ENCODE measurements around the gene VTA1.

Gene VTA1

DNA sequence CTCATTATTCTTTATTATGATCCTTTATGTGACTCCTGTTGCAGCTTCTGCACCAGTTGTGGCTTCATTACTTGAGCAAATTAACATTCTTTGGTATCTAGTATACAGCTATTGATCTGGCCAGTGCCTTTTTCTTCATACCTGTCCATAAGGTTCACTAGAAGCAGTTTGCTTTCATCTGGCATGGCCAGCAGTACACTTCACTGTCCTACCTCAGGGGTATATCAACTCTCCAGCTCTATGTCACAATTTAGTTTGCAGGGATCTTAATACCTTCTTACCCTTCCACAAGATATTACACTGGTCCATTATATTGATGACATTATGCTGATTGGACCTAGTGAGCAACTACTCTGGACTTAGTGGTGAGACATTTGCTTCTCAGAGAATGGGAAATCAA, 46.6 kb downstream of the VTA1 start:
- Histone ChIP-seq H3K27me3 (ENCODE audit: control insufficient read depth in 1 of 2, insufficient read depth in 2 of 2, low read length in 2 of 2) (no peaks in the 10 kb centered on the region), H3K9me3 (ENCODE audit: low read length) (no peaks in the 10 kb centered on the region), H3K27ac (ENCODE audit: low read depth, low read length) (no peak overlapping the region), H3K4me3 (ENCODE audit: low read depth in 1 of 2, low read length in 2 of 2) (no peak overlapping the region), H3K4me1 (ENCODE audit: insufficient read depth, low read length) (no peaks in the 10 kb centered on the region), H3K9ac (ENCODE audit: low read length) (no peak overlapping the region), H3K36me3 (ENCODE audit: insufficient read depth, low read length) (no peaks in the 10 kb centered on the region)

DNA sequence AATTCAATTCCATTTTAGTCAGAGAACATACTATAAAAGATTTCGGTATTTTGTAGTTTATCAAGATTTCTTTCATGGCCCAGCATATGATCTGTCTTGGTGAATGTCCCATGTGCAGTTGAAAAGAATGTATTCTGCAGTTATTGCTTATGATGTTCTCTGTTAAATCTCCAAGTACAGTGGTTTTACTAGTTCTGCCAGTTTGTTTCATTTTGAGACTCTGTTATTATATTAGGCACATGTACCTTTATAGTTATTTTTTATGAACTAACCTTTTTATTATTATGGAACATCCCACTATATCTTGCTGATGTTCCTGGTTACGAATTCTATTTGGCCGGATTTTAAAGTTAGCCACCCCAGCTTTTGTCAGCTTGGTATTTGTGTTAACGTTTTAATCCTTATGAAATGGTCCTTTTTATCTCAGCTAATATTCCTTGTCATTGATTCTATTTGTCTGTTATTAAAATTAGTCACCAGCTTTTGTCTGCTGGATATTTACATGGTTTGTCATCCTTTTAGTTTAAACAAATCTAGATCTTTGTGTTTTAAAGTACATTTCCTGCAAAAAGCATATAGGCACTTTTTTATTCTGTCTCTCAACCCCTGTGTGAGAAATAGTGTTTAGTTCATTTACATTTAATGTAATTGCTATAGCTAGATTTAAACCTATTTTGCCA, 48.9 kb downstream of the VTA1 start:
- Histone ChIP-seq H3K9ac (ENCODE audit: low read length) (no peak overlapping the region), H3K4me3 (ENCODE audit: low read depth in 1 of 2, low read length in 2 of 2) (no peak overlapping the region), H3K4me1 (ENCODE audit: insufficient read depth, low read length) (no peaks in the 10 kb centered on the region), H3K36me3 (ENCODE audit: insufficient read depth, low read length) (no peaks in the 10 kb centered on the region), H3K27me3 (ENCODE audit: control insufficient read depth in 1 of 2, insufficient read depth in 2 of 2, low read length in 2 of 2) (no peaks in the 10 kb centered on the region), H3K9me3 (ENCODE audit: low read length) (no peaks in the 10 kb centered on the region), H3K27ac (ENCODE audit: low read depth, low read length) (no peak overlapping the region)

DNA sequence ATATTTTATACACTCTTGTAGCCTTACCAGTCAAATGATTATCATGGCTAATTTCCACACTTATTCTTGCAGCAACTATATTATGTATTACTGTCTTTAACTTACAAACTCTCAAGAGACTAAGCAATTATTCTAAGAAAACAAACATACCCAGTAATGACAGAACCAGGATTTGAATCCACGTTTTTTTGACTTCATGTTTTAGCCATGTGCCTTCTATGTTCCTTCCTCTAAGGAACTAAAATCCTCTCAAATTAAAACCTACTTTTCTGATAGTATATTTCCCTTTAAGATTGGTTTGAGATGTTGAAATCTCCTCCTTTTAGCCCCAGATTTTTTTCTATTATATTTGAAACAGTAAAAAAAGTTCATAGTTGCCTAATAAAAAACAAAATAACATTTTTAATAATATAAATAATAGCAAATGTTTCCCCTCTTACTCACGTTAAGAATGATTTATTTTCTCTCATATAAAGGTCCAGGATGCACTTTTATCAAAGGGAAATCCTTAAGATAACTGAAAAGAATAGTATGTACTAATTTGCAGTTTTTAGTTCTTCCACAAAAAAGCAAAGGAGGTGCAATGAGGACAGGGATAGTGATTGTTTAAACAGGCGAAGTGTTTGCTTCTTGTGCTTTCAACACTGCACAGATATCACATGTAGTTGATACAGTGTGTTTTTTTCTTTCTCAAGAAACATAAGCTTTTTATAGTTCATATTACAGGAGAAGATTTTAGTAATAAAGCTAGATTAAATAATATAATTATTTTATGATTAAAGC, 54.0 kb downstream of the VTA1 start:
- no peaks in the 10 kb centered on the region for H3K4me1 ChIP-seq (ENCODE audit: insufficient read depth, low read length)
- H3K27ac ChIP-seq (ENCODE audit: low read depth, low read length), result no peak overlapping the region
- H3K27me3 ChIP-seq (ENCODE audit: control insufficient read depth in 1 of 2, insufficient read depth in 2 of 2, low read length in 2 of 2), result no peaks in the 10 kb centered on the region
- no peak overlapping the region for H3K4me3 ChIP-seq (ENCODE audit: low read depth in 1 of 2, low read length in 2 of 2)
- peaks cover 4% of the 10 kb centered on the region for H3K36me3 ChIP-seq (ENCODE audit: insufficient read depth, low read length)
- H3K9me3 ChIP-seq (ENCODE audit: low read length), result no peaks in the 10 kb centered on the region
- no peak overlapping the region for H3K9ac ChIP-seq (ENCODE audit: low read length)

DNA sequence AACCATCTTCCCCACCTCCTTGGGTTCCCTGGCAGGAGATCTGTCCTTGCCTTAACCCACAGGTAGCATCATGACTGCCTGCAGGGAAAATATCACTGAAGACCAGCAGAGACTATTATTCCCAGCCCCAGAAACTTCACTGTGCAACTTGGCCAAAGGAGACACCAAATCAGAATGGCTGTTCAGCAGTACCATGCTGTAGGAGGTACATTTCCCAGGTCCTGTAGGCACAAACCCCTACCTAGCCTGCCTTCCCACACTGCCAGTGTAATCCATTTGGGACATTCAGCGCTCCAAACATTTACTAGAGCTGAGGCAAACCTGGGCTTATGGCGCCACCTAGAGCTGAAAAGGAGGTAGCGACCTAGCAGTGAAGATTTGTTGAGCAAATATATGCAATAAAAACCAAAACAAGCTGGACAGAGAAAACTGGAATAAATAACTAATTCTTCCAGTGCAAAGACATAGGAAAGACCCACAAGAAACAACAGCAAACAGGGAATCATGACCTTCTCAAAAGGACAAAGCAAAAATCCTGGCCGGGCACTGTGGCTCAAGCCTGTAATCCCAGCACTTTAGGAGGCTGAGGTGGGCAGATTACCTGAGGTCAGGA, 60.3 kb downstream of the VTA1 start:
- Histone ChIP-seq H3K4me3 (ENCODE audit: low read depth in 1 of 2, low read length in 2 of 2) (no peak overlapping the region), H3K27me3 (ENCODE audit: control insufficient read depth in 1 of 2, insufficient read depth in 2 of 2, low read length in 2 of 2) (no peaks in the 10 kb centered on the region), H3K36me3 (ENCODE audit: insufficient read depth, low read length) (peaks cover 5% of the 10 kb centered on the region), H3K4me1 (ENCODE audit: insufficient read depth, low read length) (no peaks in the 10 kb centered on the region), H3K9me3 (ENCODE audit: low read length) (no peaks in the 10 kb centered on the region), H3K9ac (ENCODE audit: low read length) (no peak overlapping the region), H3K27ac (ENCODE audit: low read depth, low read length) (no peak overlapping the region)

GRCh38 chr6:142210606-142211005, 63.5 kb downstream of the VTA1 start:
- H3K27me3 ChIP-seq (ENCODE audit: control insufficient read depth in 1 of 2, insufficient read depth in 2 of 2, low read length in 2 of 2), result no peaks in the 10 kb centered on the region
- peaks cover 15% of the 10 kb centered on the region for H3K36me3 ChIP-seq (ENCODE audit: insufficient read depth, low read length)
- H3K4me3 ChIP-seq (ENCODE audit: low read depth in 1 of 2, low read length in 2 of 2), result no peak overlapping the region
- no peaks in the 10 kb centered on the region for H3K9me3 ChIP-seq (ENCODE audit: low read length)
- no peak overlapping the region for H3K9ac ChIP-seq (ENCODE audit: low read length)
- H3K4me1 ChIP-seq (ENCODE audit: insufficient read depth, low read length), result no peaks in the 10 kb centered on the region
- no peak overlapping the region for H3K27ac ChIP-seq (ENCODE audit: low read depth, low read length)

DNA sequence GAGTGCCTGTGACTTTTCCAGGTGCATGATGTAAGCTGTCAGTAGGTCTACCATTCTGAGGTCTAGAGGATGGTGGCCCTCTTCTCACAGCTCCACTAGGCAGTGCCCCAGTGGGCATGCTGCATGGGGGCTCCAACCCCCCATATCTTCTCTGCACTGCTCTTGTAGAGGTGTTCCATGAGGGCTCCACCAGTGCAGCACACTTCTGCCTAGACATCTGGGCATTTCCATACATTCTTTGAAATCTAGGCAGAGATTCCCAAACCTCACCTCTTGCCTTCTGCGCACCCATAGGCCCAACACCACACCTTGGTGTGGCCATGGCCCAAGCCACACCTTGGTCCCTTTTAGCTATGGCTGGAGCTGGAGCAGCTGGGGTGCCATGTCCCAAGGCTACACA, 66.3 kb downstream of the VTA1 start:
- peaks cover 15% of the 10 kb centered on the region for H3K36me3 ChIP-seq (ENCODE audit: insufficient read depth, low read length)
- H3K9me3 ChIP-seq (ENCODE audit: low read length), result no peaks in the 10 kb centered on the region
- H3K4me1 ChIP-seq (ENCODE audit: insufficient read depth, low read length), result no peaks in the 10 kb centered on the region
- H3K27ac ChIP-seq (ENCODE audit: low read depth, low read length), result no peak overlapping the region
- no peak overlapping the region for H3K9ac ChIP-seq (ENCODE audit: low read length)
- no peaks in the 10 kb centered on the region for H3K27me3 ChIP-seq (ENCODE audit: control insufficient read depth in 1 of 2, insufficient read depth in 2 of 2, low read length in 2 of 2)
- H3K4me3 ChIP-seq (ENCODE audit: low read depth in 1 of 2, low read length in 2 of 2), result no peak overlapping the region

- Histone ChIP-seq H3K9ac (ENCODE audit: low read length) (no peak overlapping the region), H3K4me1 (ENCODE audit: insufficient read depth, low read length) (no peaks in the 10 kb centered on the region), H3K36me3 (ENCODE audit: insufficient read depth, low read length) (peaks cover 7% of the 10 kb centered on the region), H3K9me3 (ENCODE audit: low read length) (no peaks in the 10 kb centered on the region), H3K27me3 (ENCODE audit: control insufficient read depth in 1 of 2, insufficient read depth in 2 of 2, low read length in 2 of 2) (no peaks in the 10 kb centered on the region), H3K27ac (ENCODE audit: low read depth, low read length) (no peak overlapping the region), H3K4me3 (ENCODE audit: low read depth in 1 of 2, low read length in 2 of 2) (no peak overlapping the region)
Measured at GRCh38 chr6:142218446-142218845, 71.4 kb downstream of the VTA1 start.

DNA sequence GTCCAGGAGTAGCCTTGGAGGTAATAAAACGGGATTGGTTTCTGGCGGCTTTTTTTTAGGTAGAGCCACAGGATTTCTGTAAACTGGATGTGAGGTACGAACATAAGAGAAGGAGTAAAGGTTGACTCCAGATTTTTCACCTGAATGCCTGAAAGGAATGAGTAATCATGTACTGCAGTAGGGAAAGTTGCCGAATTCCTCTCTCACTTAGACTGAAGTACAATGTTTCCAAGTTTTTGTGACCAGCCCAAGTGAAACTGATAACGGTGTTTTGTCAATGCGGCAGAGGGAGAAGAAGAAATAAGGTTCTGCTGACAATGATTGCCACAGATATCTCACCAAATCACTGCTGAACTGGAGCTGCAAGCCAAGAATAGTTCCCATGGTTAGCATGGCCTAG, 75.0 kb downstream of the VTA1 start:
- no peaks in the 10 kb centered on the region for H3K4me1 ChIP-seq (ENCODE audit: insufficient read depth, low read length)
- peaks cover 3% of the 10 kb centered on the region for H3K36me3 ChIP-seq (ENCODE audit: insufficient read depth, low read length)
- H3K9ac ChIP-seq (ENCODE audit: low read length), result no peak overlapping the region
- H3K27ac ChIP-seq (ENCODE audit: low read depth, low read length), result no peak overlapping the region
- no peak overlapping the region for H3K4me3 ChIP-seq (ENCODE audit: low read depth in 1 of 2, low read length in 2 of 2)
- no peaks in the 10 kb centered on the region for H3K27me3 ChIP-seq (ENCODE audit: control insufficient read depth in 1 of 2, insufficient read depth in 2 of 2, low read length in 2 of 2)
- no peaks in the 10 kb centered on the region for H3K9me3 ChIP-seq (ENCODE audit: low read length)

- Histone ChIP-seq H3K9ac (ENCODE audit: low read length) (no peak overlapping the region), H3K4me3 (ENCODE audit: low read depth in 1 of 2, low read length in 2 of 2) (no peak overlapping the region), H3K27ac (ENCODE audit: low read depth, low read length) (no peak overlapping the region), H3K9me3 (ENCODE audit: low read length) (no peaks in the 10 kb centered on the region), H3K36me3 (ENCODE audit: insufficient read depth, low read length) (no peaks in the 10 kb centered on the region), H3K4me1 (ENCODE audit: insufficient read depth, low read length) (no peaks in the 10 kb centered on the region), H3K27me3 (ENCODE audit: control insufficient read depth in 1 of 2, insufficient read depth in 2 of 2, low read length in 2 of 2) (no peaks in the 10 kb centered on the region)
Measured at GRCh38 chr6:142223938-142224337, 76.9 kb downstream of the VTA1 start.

DNA sequence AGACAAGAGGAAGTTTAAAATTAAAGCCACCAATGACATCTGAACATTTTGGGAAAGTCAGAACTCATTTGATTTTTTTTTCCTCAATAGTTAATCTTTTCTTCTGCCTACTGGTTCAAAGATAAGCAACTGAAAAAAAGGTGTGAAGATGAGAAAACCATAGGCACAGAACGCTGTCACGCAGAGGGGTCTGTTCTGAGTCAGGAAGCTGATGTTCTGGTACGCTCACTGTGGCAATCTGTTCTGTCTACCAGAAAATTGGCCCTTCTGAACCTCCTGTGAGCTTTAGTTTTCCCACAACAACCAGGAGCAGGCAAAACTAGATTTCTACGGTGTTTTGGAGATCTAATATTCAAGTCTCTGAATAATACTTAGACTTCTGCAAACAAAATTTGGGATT, 78.1 kb downstream of the VTA1 start:
- Histone ChIP-seq H3K36me3 (ENCODE audit: insufficient read depth, low read length) (no peaks in the 10 kb centered on the region), H3K4me3 (ENCODE audit: low read depth in 1 of 2, low read length in 2 of 2) (no peak overlapping the region), H3K9me3 (ENCODE audit: low read length) (no peaks in the 10 kb centered on the region), H3K27ac (ENCODE audit: low read depth, low read length) (no peak overlapping the region), H3K4me1 (ENCODE audit: insufficient read depth, low read length) (no peaks in the 10 kb centered on the region), H3K9ac (ENCODE audit: low read length) (no peak overlapping the region), H3K27me3 (ENCODE audit: control insufficient read depth in 1 of 2, insufficient read depth in 2 of 2, low read length in 2 of 2) (no peaks in the 10 kb centered on the region)

- Histone ChIP-seq H3K27ac (ENCODE audit: low read depth, low read length) (no peak overlapping the region), H3K27me3 (ENCODE audit: control insufficient read depth in 1 of 2, insufficient read depth in 2 of 2, low read length in 2 of 2) (no peaks in the 10 kb centered on the region), H3K4me1 (ENCODE audit: insufficient read depth, low read length) (no peaks in the 10 kb centered on the region), H3K36me3 (ENCODE audit: insufficient read depth, low read length) (no peaks in the 10 kb centered on the region), H3K9ac (ENCODE audit: low read length) (no peak overlapping the region), H3K4me3 (ENCODE audit: low read depth in 1 of 2, low read length in 2 of 2) (no peak overlapping the region), H3K9me3 (ENCODE audit: low read length) (no peaks in the 10 kb centered on the region)
Measured at GRCh38 chr6:142225552-142225951, 78.5 kb downstream of the VTA1 start.
